ENCODE results near the gene TBL1X. TPM values are rescaled to one million over a fixed set of nuclear protein-coding genes. Genes with fewer than 3 reads are reported as not detected.

TBL1X gene
- total RNA-seq, 1 experiment from 2014 or later, result 31.9 TPM

- ATAC-seq (no peak), DNase-seq (no peak)
- H3K36me3 ChIP-seq (ENCODE audit: low read depth, low read length), result no peaks in the 10 kb centered on the region
- H3K9me3 ChIP-seq (ENCODE audit: low read length), result no peaks in the 10 kb centered on the region
- intact Hi-C loops (cut with micrococcal nuclease), result no loop called here
- H3K9ac ChIP-seq (ENCODE audit: low read length), result no peak overlapping the region
- no peak overlapping the region for H3K4me2 ChIP-seq (ENCODE audit: low read length)
- ChIA-PET POLR2A (ENCODE audit: unreplicated experiment) (no interaction called here), CTCF (interaction anchor here (0.7 kb wide), 1 partner anchor 778 kb away, joined by 3 read pairs; no protein-coding TSS in a partner anchor)
- H3F3A ChIP-seq (ENCODE audit: low read length, unreplicated experiment), result no peaks in the 10 kb centered on the region
- no peaks in the 10 kb centered on the region for H3K9me2 ChIP-seq (replicated peaks; ENCODE audit: low read length)
- BruUV-seq (replicated peaks), result no TSS peak
- H4K20me1 ChIP-seq (ENCODE audit: low read length), result no peaks in the 10 kb centered on the region
- TF ChIP-seq, protein P1, sequence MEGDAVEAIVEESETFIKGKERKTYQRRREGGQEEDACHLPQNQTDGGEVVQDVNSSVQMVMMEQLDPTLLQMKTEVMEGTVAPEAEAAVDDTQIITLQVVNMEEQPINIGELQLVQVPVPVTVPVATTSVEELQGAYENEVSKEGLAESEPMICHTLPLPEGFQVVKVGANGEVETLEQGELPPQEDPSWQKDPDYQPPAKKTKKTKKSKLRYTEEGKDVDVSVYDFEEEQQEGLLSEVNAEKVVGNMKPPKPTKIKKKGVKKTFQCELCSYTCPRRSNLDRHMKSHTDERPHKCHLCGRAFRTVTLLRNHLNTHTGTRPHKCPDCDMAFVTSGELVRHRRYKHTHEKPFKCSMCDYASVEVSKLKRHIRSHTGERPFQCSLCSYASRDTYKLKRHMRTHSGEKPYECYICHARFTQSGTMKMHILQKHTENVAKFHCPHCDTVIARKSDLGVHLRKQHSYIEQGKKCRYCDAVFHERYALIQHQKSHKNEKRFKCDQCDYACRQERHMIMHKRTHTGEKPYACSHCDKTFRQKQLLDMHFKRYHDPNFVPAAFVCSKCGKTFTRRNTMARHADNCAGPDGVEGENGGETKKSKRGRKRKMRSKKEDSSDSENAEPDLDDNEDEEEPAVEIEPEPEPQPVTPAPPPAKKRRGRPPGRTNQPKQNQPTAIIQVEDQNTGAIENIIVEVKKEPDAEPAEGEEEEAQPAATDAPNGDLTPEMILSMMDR (conservative IDR thresholded peaks at IDR 0.05; ENCODE audit: low read depth, low read length), result no peak
- TF ChIP-seq EZH2phosphoT487 (IDR thresholded peaks at IDR 0.05; ENCODE audit: borderline replicate concordance, low read length), result no peak
- TF ChIP-seq EZH2 (IDR thresholded peaks at IDR 0.05; ENCODE audit: low read length, unreplicated experiment), result no peak
- no peaks in the 10 kb centered on the region for H3K27me3 ChIP-seq (ENCODE audit: low read length)
- H3K4me1 ChIP-seq (ENCODE audit: insufficient read depth, low read length), result no peaks in the 10 kb centered on the region
- peaks cover 62% of the 10 kb centered on the region for H3K79me2 ChIP-seq (ENCODE audit: low read length)
- no peak overlapping the region for H2AFZ ChIP-seq (ENCODE audit: low read length)
- H3K4me3 ChIP-seq (ENCODE audit: low read length), result no peak overlapping the region
- H3K27ac ChIP-seq (ENCODE audit: low read length), result no peak overlapping the region
Measured at GRCh38 chrX:9522378-9523155, 57.7 kb downstream of the TBL1X start.

DNA sequence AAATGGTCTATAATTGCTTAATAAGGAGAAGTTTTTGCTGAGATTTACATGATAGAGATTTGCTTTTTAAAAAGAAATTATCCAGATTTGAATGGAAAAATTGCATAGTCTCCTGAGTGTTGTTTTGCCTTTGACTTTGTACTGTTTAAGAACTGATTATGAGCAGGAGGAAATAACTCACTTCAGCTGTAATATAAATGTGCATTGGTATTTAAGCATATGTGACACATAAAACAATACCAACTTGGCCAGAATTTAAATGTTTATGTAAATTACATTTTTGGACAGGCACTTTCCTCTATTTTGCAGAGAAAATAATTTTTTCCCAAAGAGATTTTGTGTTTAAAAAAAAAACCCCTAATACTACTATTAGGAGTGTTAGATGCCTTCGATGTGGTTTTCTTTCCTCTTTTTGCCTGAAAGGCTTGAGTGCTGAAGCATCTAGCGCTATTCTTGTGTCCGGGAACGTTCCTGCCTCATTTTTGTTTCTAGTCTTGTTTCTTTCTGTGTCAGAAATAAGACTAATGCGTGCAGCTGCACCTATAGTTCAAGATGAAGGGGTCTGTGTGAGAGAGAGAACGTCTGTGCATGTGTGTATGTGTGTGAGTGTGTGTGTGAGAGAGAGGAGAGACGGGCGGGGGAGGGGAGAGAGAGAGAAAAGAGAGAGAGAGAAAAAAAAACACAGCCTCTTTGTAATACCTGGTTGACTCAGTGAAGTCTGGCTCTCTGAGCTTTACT lies 60.8 kb downstream of the TBL1X start:
- TF ChIP-seq, protein P1 (conservative IDR thresholded peaks at IDR 0.05; ENCODE audit: low read depth, low read length), result no peak
- no peak for TF ChIP-seq EZH2phosphoT487 (IDR thresholded peaks at IDR 0.05; ENCODE audit: borderline replicate concordance, low read length)
- no peak for TF ChIP-seq EZH2 (IDR thresholded peaks at IDR 0.05; ENCODE audit: low read length, unreplicated experiment)
- no peak overlapping the region for H3K27ac ChIP-seq (ENCODE audit: low read length)
- POLR2A ChIA-PET (ENCODE audit: unreplicated experiment), result no interaction called here
- H3K79me2 ChIP-seq (ENCODE audit: low read length), result peaks cover 64% of the 10 kb centered on the region
- CTCF ChIA-PET, result no interaction called here
- intact Hi-C loops (cut with micrococcal nuclease), result no loop called here
- no peak overlapping the region for H2AFZ ChIP-seq (ENCODE audit: low read length)
- H3K9me2 ChIP-seq (replicated peaks; ENCODE audit: low read length), result no peaks in the 10 kb centered on the region
- no peaks in the 10 kb centered on the region for H3K4me1 ChIP-seq (ENCODE audit: insufficient read depth, low read length)
- H3F3A ChIP-seq (ENCODE audit: low read length, unreplicated experiment), result no peaks in the 10 kb centered on the region
- H4K20me1 ChIP-seq (ENCODE audit: low read length), result peaks cover 6% of the 10 kb centered on the region; the same call in 1 of the 2 replicates
- H3K4me3 ChIP-seq (ENCODE audit: low read length), result no peak overlapping the region
- H3K9me3 ChIP-seq (ENCODE audit: low read length), result no peaks in the 10 kb centered on the region
- no peak for DNase-seq
- ATAC-seq, result no peak
- H3K9ac ChIP-seq (ENCODE audit: low read length), result no peak overlapping the region
- no TSS peak for BruUV-seq (replicated peaks)
- no peak overlapping the region for H3K4me2 ChIP-seq (ENCODE audit: low read length)
- no peaks in the 10 kb centered on the region for H3K36me3 ChIP-seq (ENCODE audit: low read depth, low read length)
- H3K27me3 ChIP-seq (ENCODE audit: low read length), result no peaks in the 10 kb centered on the region

DNA sequence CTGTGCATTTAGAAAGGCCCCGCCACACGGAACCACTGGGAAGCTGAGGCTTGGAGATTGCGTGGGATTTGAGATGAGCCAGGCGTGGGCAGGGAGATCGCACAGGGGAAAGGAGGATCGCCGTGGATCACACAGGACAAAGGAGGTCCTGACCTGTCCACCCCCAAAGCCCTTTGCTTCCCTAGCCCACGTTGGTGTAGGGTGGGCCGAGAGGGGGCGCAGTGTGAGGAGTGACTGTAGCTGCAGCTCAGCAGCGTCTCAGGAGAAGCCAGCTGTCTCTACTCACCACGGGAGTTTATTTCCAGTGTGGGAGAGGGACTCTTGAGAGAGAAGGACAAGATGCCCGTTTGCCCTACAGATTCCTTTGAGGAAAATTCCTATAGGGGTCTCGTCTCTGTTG lies 62.1 kb downstream of the TBL1X start:
- Histone ChIP-seq H3K9me2 (replicated peaks; ENCODE audit: low read length) (no peaks in the 10 kb centered on the region), H3K36me3 (ENCODE audit: low read depth, low read length) (no peaks in the 10 kb centered on the region), H3K27me3 (ENCODE audit: low read length) (no peaks in the 10 kb centered on the region), H3K9ac (ENCODE audit: low read length) (no peak overlapping the region), H3K4me3 (ENCODE audit: low read length) (no peak overlapping the region), H3K27ac (ENCODE audit: low read length) (no peak overlapping the region), H4K20me1 (ENCODE audit: low read length) (peaks cover 6% of the 10 kb centered on the region; the same call in 1 of the 2 replicates), H3F3A (ENCODE audit: low read length, unreplicated experiment) (no peaks in the 10 kb centered on the region), H3K9me3 (ENCODE audit: low read length) (no peaks in the 10 kb centered on the region), H3K79me2 (ENCODE audit: low read length) (peaks cover 72% of the 10 kb centered on the region), H3K4me2 (ENCODE audit: low read length) (no peak overlapping the region), H3K4me1 (ENCODE audit: insufficient read depth, low read length) (no peaks in the 10 kb centered on the region), H2AFZ (ENCODE audit: low read length) (no peak overlapping the region)
- DNase-seq, result no peak
- no peak for TF ChIP-seq EZH2phosphoT487 (IDR thresholded peaks at IDR 0.05; ENCODE audit: borderline replicate concordance, low read length)
- TF ChIP-seq EZH2 (IDR thresholded peaks at IDR 0.05; ENCODE audit: low read length, unreplicated experiment), result no peak
- TF ChIP-seq, protein P1 (conservative IDR thresholded peaks at IDR 0.05; ENCODE audit: low read depth, low read length), result no peak
- CTCF ChIA-PET, result no interaction called here
- BruUV-seq (replicated peaks), result no TSS peak
- POLR2A ChIA-PET (ENCODE audit: unreplicated experiment), result no interaction called here
- ATAC-seq, result no peak
- intact Hi-C loops (cut with micrococcal nuclease), result no loop called here
